Ishikawa (cell line): Measurements from ENCODE around the gene CCDC60.

ENCODE experiments used
- CEBPB ChIP-seq: IDR thresholded peaks from 2 replicates; pipeline ENCODE4 v1.6.1; 2012
- CREB1 ChIP-seq: IDR thresholded peaks from 2 replicates; pipeline ENCODE4 v1.6.1; 2012; ENCODE audit warnings: low read depth
- EGR1 ChIP-seq: IDR thresholded peaks from 2 replicates; pipeline ENCODE4 v1.6.1; 2012
- EP300 ChIP-seq: IDR thresholded peaks from 2 replicates; pipeline ENCODE4 v1.6.1; 2012; ENCODE audit warnings: borderline replicate concordance
- FOXM1 ChIP-seq: IDR thresholded peaks from 2 replicates; pipeline ENCODE4 v1.6.1; 2012; ENCODE audit warnings: low read depth, borderline replicate concordance
- NFIC ChIP-seq: IDR thresholded peaks from 2 replicates; pipeline ENCODE4 v1.6.1; 2012
- RAD21 ChIP-seq: IDR thresholded peaks from 2 replicates; pipeline ENCODE4 v1.6.1; 2012; ENCODE audit warnings: low read depth
- TAF1 ChIP-seq: IDR thresholded peaks from 2 replicates; pipeline ENCODE4 v1.6.1; 2012; ENCODE audit warnings: low read depth, mild to moderate bottlenecking
- TCF12 ChIP-seq: IDR thresholded peaks from 2 replicates; pipeline ENCODE4 v1.6.1; 2012; ENCODE audit warnings: low read depth
- TEAD4 ChIP-seq: IDR thresholded peaks from 2 replicates; pipeline ENCODE4 v1.6.1; 2012
- USF1 ChIP-seq: IDR thresholded peaks from 2 replicates; pipeline ENCODE4 v1.6.1; 2012
- YY1 ChIP-seq: IDR thresholded peaks from 2 replicates; pipeline ENCODE4 v1.6.1; 2012; ENCODE audit warnings: low read depth
- ZBTB7A ChIP-seq: IDR thresholded peaks from 2 replicates; pipeline ENCODE4 v1.6.1; 2012; ENCODE audit warnings: low read depth
- TF ChIP-seq, protein P1 (sequence below): IDR thresholded peaks from 2 replicates; pipeline ENCODE4 v1.6.1; 2012
- TF ChIP-seq, protein P2 (sequence below): IDR thresholded peaks from 2 replicates; pipeline ENCODE4 v1.6.1; 2012; ENCODE audit warnings: low read depth, mild to moderate bottlenecking

Gene CCDC60

DNA sequence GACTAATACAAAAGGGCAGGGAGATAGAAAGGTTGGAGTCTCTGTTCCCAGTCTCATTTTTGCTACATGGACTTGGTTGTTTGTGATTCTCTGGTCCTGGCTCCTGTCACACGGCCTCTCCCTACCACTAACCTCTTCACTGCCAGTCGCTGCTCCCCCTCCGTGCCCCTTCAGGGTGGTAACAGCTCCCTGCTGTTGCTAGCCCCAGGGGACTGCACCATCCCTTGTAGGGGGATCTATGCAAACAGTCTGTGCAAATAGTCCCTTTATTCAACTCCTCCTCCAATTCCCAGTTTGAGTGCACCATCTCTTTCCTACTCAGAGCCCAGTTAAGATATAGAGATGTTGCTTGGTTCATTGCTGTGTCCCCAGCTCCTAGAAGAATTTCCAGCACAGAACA, 51.1 kb downstream of the CCDC60 start:
- TF ChIP-seq RAD21 (no peak), ZBTB7A (no peak), TCF12 (no peak), EP300 (no peak), CEBPB (no peak), TAF1 (no peak), NFIC (no peak), FOXM1 (no peak), TEAD4 (no peak), YY1 (no peak), EGR1 (no peak), USF1 (no peak), CREB1 (no peak)
- TF ChIP-seq, protein P1, sequence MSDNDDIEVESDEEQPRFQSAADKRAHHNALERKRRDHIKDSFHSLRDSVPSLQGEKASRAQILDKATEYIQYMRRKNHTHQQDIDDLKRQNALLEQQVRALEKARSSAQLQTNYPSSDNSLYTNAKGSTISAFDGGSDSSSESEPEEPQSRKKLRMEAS, result no peak
- TF ChIP-seq, protein P2, sequence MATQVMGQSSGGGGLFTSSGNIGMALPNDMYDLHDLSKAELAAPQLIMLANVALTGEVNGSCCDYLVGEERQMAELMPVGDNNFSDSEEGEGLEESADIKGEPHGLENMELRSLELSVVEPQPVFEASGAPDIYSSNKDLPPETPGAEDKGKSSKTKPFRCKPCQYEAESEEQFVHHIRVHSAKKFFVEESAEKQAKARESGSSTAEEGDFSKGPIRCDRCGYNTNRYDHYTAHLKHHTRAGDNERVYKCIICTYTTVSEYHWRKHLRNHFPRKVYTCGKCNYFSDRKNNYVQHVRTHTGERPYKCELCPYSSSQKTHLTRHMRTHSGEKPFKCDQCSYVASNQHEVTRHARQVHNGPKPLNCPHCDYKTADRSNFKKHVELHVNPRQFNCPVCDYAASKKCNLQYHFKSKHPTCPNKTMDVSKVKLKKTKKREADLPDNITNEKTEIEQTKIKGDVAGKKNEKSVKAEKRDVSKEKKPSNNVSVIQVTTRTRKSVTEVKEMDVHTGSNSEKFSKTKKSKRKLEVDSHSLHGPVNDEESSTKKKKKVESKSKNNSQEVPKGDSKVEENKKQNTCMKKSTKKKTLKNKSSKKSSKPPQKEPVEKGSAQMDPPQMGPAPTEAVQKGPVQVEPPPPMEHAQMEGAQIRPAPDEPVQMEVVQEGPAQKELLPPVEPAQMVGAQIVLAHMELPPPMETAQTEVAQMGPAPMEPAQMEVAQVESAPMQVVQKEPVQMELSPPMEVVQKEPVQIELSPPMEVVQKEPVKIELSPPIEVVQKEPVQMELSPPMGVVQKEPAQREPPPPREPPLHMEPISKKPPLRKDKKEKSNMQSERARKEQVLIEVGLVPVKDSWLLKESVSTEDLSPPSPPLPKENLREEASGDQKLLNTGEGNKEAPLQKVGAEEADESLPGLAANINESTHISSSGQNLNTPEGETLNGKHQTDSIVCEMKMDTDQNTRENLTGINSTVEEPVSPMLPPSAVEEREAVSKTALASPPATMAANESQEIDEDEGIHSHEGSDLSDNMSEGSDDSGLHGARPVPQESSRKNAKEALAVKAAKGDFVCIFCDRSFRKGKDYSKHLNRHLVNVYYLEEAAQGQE, result no peak

GRCh38 chr12:119389687-119390086, 55.2 kb downstream of the CCDC60 start:
- no peak for TF ChIP-seq EGR1
- TF ChIP-seq, protein P1, result no peak
- no peak for TF ChIP-seq RAD21
- no peak for TF ChIP-seq TEAD4
- TF ChIP-seq YY1, result no peak
- no peak for TF ChIP-seq TCF12
- TF ChIP-seq USF1, result no peak
- TF ChIP-seq, protein P2, result no peak
- no peak for TF ChIP-seq NFIC
- TF ChIP-seq EP300, result no peak
- TF ChIP-seq FOXM1, result no peak
- no peak for TF ChIP-seq ZBTB7A

DNA sequence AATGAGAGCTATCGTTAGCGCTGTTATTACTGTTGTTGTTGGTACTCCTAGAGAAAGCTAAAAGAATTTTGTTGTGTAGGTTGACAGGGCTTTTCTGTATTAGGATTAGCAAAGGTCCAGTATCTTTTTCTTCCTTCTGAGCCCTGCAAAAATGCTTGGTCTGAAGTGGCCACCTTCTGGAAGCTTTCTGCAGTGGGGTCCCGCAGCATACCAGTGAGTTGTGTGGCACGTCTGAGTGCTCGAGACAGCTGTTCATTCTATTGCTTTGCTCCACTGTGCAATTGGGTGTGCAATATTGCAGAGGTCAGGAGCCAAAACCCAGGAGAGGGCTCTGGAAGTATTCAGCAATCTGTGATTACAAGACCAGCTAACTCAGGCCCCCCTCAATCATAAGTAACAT, 57.1 kb downstream of the CCDC60 start:
- no peak for TF ChIP-seq TCF12
- TF ChIP-seq YY1, result no peak
- TF ChIP-seq EGR1, result no peak
- TF ChIP-seq TEAD4, result no peak
- no peak for TF ChIP-seq EP300

- no peak for TF ChIP-seq NFIC
- TF ChIP-seq, protein P1, result no peak
- no peak for TF ChIP-seq RAD21
- no peak for TF ChIP-seq EP300
- no peak for TF ChIP-seq ZBTB7A
- no peak for TF ChIP-seq TCF12
- TF ChIP-seq EGR1, result no peak
- no peak for TF ChIP-seq TEAD4
- TF ChIP-seq FOXM1, result no peak
- TF ChIP-seq YY1, result no peak
- TF ChIP-seq CEBPB, result no peak
- no peak for TF ChIP-seq USF1
- no peak for TF ChIP-seq TAF1
- TF ChIP-seq CREB1, result no peak
- TF ChIP-seq, protein P2, result no peak
These were observed 59.1 kb downstream of the CCDC60 start for GRCh38 chr12:119393677-119394076.

GRCh38 chr12:119397540-119397939, 63.0 kb downstream of the CCDC60 start:
- no peak for TF ChIP-seq CREB1
- TF ChIP-seq TAF1, result no peak
- TF ChIP-seq, protein P1, result no peak
- TF ChIP-seq RAD21, result no peak
- TF ChIP-seq EP300, result no peak
- no peak for TF ChIP-seq EGR1
- TF ChIP-seq ZBTB7A, result no peak
- no peak for TF ChIP-seq CEBPB
- TF ChIP-seq, protein P2, result no peak
- TF ChIP-seq TEAD4, result no peak
- no peak for TF ChIP-seq TCF12
- no peak for TF ChIP-seq USF1
- TF ChIP-seq NFIC, result no peak
- TF ChIP-seq FOXM1, result no peak
- TF ChIP-seq YY1, result no peak
